Glutamatergic neuron (in vitro differentiated cells): Measurements from ENCODE around the gene TNFAIP3. TPM values are rescaled to one million over a fixed set of nuclear protein-coding genes. Genes with fewer than 3 reads are reported as not detected.

ENCODE experiments used
- DNase-seq: peaks from one replicate; pipeline ENCODE4 v3.0.0; 2022
- H3K27ac Mint-ChIP-seq: one replicate; pipeline ENCODE4 v1.8.0; 2020; ENCODE audit warnings: mild to moderate bottlenecking, mixed read lengths, inconsistent platforms; ENCODE audit not compliant: unreplicated experiment
- H3K27me3 Mint-ChIP-seq: one replicate; pipeline ENCODE4 v1.8.0; 2020; ENCODE audit warnings: mild to moderate bottlenecking, moderate library complexity, mixed read lengths, inconsistent platforms; ENCODE audit not compliant: unreplicated experiment
- H3K36me3 Mint-ChIP-seq: one replicate; pipeline ENCODE4 v1.8.0; 2020; ENCODE audit warnings: mild to moderate bottlenecking, mixed read lengths, inconsistent platforms; ENCODE audit not compliant: unreplicated experiment
- H3K4me1 Mint-ChIP-seq: one replicate; pipeline ENCODE4 v1.8.0; 2020; ENCODE audit warnings: mild to moderate bottlenecking, low read depth, mixed read lengths, inconsistent platforms; ENCODE audit not compliant: unreplicated experiment
- H3K4me3 Mint-ChIP-seq: one replicate; pipeline ENCODE4 v1.8.0; 2020; ENCODE audit warnings: mild to moderate bottlenecking, mixed read lengths, inconsistent platforms; ENCODE audit not compliant: unreplicated experiment
- H3K9me3 Mint-ChIP-seq: one replicate; pipeline ENCODE4 v1.8.0; 2020; ENCODE audit warnings: mild to moderate bottlenecking, moderate library complexity, mixed read lengths, inconsistent platforms; ENCODE audit not compliant: unreplicated experiment
- CTCF ChIP-seq: fragments of 200-600 bp; sonication (generic); IDR thresholded peaks from one replicate; pipeline ENCODE4 v1.5.0; 2021; ENCODE audit not compliant: partially characterized antibody, unreplicated experiment
- total RNA-seq: library from RNA; stranded (reverse); fragmentation: NEBNext Ultra II Directional; extraction: Animal tissue kit (Norgen Biotek cat#: 25700); gene quantifications from one replicate; pipeline ENCODE4 v1.2.1, GENCODE V29; 2021; ENCODE audit not compliant: unreplicated experiment

TNFAIP3 gene
- total RNA-seq, 1 donor from 2014 or later: 2.2 TPM

DNA sequence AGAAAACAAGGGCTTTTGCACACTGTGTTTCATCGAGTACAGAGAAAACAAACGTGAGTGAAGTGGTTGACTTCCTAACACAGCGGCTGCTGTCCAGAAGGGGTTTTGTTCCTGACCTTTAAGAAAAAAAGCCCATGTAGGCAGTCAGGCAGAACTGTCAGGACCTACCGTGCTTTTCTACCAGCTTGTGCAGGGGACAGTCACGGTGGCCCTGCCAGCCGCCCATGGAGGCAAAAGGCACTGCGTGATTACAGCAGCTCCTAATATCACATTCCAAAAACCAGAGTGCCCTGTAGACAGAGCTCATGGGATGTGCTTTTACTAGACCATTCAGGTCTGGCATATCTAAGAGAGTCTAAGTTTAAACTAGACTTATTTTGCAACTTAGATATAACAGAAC is 12.2 kb downstream of the TNFAIP3 start:
- DNase-seq: no peak
- Mint-ChIP-seq H3K4me1 (no peaks in the 10 kb centered on the region), H3K9me3 (no peaks in the 10 kb centered on the region), H3K27me3 (no peaks in the 10 kb centered on the region), H3K27ac (no peak overlapping the region), H3K36me3 (no peaks in the 10 kb centered on the region), H3K4me3 (no peak overlapping the region)
- no peak for TF ChIP-seq CTCF

GRCh38 chr6:137879885-137880745 is 13.1 kb downstream of the TNFAIP3 start:
- no peak for DNase-seq
- no peak for TF ChIP-seq CTCF
- H3K27me3 Mint-ChIP-seq: no peaks in the 10 kb centered on the region
- H3K36me3 Mint-ChIP-seq: no peaks in the 10 kb centered on the region
- no peak overlapping the region for H3K27ac Mint-ChIP-seq
- H3K4me3 Mint-ChIP-seq: no peak overlapping the region
- H3K9me3 Mint-ChIP-seq: no peaks in the 10 kb centered on the region
- H3K4me1 Mint-ChIP-seq: no peaks in the 10 kb centered on the region

GRCh38 chr6:137880746-137881521 is 13.9 kb downstream of the TNFAIP3 start:
- peaks cover 3% of the 10 kb centered on the region for H3K9me3 Mint-ChIP-seq
- no peaks in the 10 kb centered on the region for H3K36me3 Mint-ChIP-seq
- H3K4me1 Mint-ChIP-seq: no peaks in the 10 kb centered on the region
- H3K27ac Mint-ChIP-seq: no peak overlapping the region
- no peak overlapping the region for H3K4me3 Mint-ChIP-seq
- TF ChIP-seq CTCF: no peak
- DNase-seq: no peak
- no peaks in the 10 kb centered on the region for H3K27me3 Mint-ChIP-seq

GRCh38 chr6:137881522-137881886 is 14.4 kb downstream of the TNFAIP3 start:
- no peak overlapping the region for H3K27ac Mint-ChIP-seq
- no peak for TF ChIP-seq CTCF
- H3K4me3 Mint-ChIP-seq: no peak overlapping the region
- H3K27me3 Mint-ChIP-seq: no peaks in the 10 kb centered on the region
- DNase-seq: no peak
- no peaks in the 10 kb centered on the region for H3K4me1 Mint-ChIP-seq
- no peaks in the 10 kb centered on the region for H3K36me3 Mint-ChIP-seq
- peaks cover 3% of the 10 kb centered on the region for H3K9me3 Mint-ChIP-seq
